ENCODE data around the gene RNASE7.

RNASE7 gene

GRCh38 chr14:21022686-21023085 lies 19.5 kb upstream of the RNASE7 start:
- no peak for DNase-seq (ENCODE audit: low read depth)
- H3K4me3 ChIP-seq (replicated peaks; ENCODE audit: low read depth, low read length) = no peak overlapping the region
- no peak for TF ChIP-seq CTCF (IDR thresholded peaks at IDR 0.05; ENCODE audit: low read length, missing control alignments)

GRCh38 chr14:21023174-21023573 lies 19.0 kb upstream of the RNASE7 start:
- no peak overlapping the region for H3K4me3 ChIP-seq (replicated peaks; ENCODE audit: low read depth, low read length)
- no peak for TF ChIP-seq CTCF (IDR thresholded peaks at IDR 0.05; ENCODE audit: low read length, missing control alignments)
- DNase-seq (ENCODE audit: low read depth) = no peak

- no peak for TF ChIP-seq CTCF (IDR thresholded peaks at IDR 0.05; ENCODE audit: low read length, missing control alignments)
- peak overlapping the region; percentile 62 for H3K4me3 ChIP-seq (replicated peaks; ENCODE audit: low read depth, low read length)
- DNase-seq (ENCODE audit: low read depth) = no peak
Measured at GRCh38 chr14:21023817-21024584, 18.2 kb upstream of the RNASE7 start.

GRCh38 chr14:21024585-21025370 lies 17.4 kb upstream of the RNASE7 start, which contains the start of gene NDRG2:
TSS of gene NDRG2 (minus strand) at chr14:21025061. CDS start at chr14:21023315, 1,746 bp downstream.
- peak; percentile 40 for DNase-seq (ENCODE audit: low read depth)
- no peak for TF ChIP-seq CTCF (IDR thresholded peaks at IDR 0.05; ENCODE audit: low read length, missing control alignments)
- peak within 1 kb of the TSS; percentile 62 for H3K4me3 ChIP-seq (replicated peaks; ENCODE audit: low read depth, low read length)

GRCh38 chr14:21025371-21026273 lies 16.5 kb upstream of the RNASE7 start:
- TF ChIP-seq CTCF (IDR thresholded peaks at IDR 0.05; ENCODE audit: low read length, missing control alignments) = no peak
- DNase-seq (ENCODE audit: low read depth) = no peak
- peak overlapping the region; percentile 62 for H3K4me3 ChIP-seq (replicated peaks; ENCODE audit: low read depth, low read length)

GRCh38 chr14:21026274-21026987 lies 15.7 kb upstream of the RNASE7 start:
- no peak for TF ChIP-seq CTCF (IDR thresholded peaks at IDR 0.05; ENCODE audit: low read length, missing control alignments)
- no peak overlapping the region for H3K4me3 ChIP-seq (replicated peaks; ENCODE audit: low read depth, low read length)
- DNase-seq (ENCODE audit: low read depth) = no peak

All from fibroblast of pulmonary artery (primary cell).